ENCODE results near the gene ZNF236.

ZNF236 gene

GRCh38 chr18:76835380-76835779 lies 13.0 kb downstream of the ZNF236 start:
- TF ChIP-seq ZFX (IDR thresholded peaks at IDR 0.05): no peak
- no peak for TF ChIP-seq CTCF (conservative IDR thresholded peaks at IDR 0.05)
- H3K27ac ChIP-seq: no peak overlapping the region

- H3K27ac ChIP-seq: no peak overlapping the region
- TF ChIP-seq CTCF (conservative IDR thresholded peaks at IDR 0.05) (no peak), ZFX (IDR thresholded peaks at IDR 0.05) (no peak)
These were observed 14.7 kb downstream of the ZNF236 start for GRCh38 chr18:76837071-76837470.

- H3K27ac ChIP-seq: no peak overlapping the region
- TF ChIP-seq ZFX (IDR thresholded peaks at IDR 0.05) (no peak), CTCF (conservative IDR thresholded peaks at IDR 0.05) (no peak)
These were observed 15.8 kb downstream of the ZNF236 start for GRCh38 chr18:76838182-76838581.

GRCh38 chr18:76839086-76839794 lies 16.9 kb downstream of the ZNF236 start:
- no peak overlapping the region for H3K27ac ChIP-seq
- no peak for TF ChIP-seq ZFX (IDR thresholded peaks at IDR 0.05)

- H3K27ac ChIP-seq: no peak overlapping the region
- TF ChIP-seq CTCF (conservative IDR thresholded peaks at IDR 0.05): no peak
- no peak for TF ChIP-seq ZFX (IDR thresholded peaks at IDR 0.05)
These were observed 20.6 kb downstream of the ZNF236 start for GRCh38 chr18:76842837-76843530.

GRCh38 chr18:76844144-76844543 lies 21.8 kb downstream of the ZNF236 start:
- H3K27ac ChIP-seq: no peak overlapping the region

GRCh38 chr18:76844742-76845477 lies 22.6 kb downstream of the ZNF236 start:
- H3K27ac ChIP-seq: no peak overlapping the region
- TF ChIP-seq ZFX (IDR thresholded peaks at IDR 0.05): no peak
- no peak for TF ChIP-seq CTCF (conservative IDR thresholded peaks at IDR 0.05)

More at GRCh38 chr18:76844144-76844543, 21.8 kb downstream of the ZNF236 start:
- TF ChIP-seq CTCF (conservative IDR thresholded peaks at IDR 0.05): no peak
- TF ChIP-seq ZFX (IDR thresholded peaks at IDR 0.05): no peak
